Dermis blood vessel endothelial cell (primary cell): ENCODE data around the gene INO80B. TPM values are rescaled to one million over a fixed set of nuclear protein-coding genes. Genes with fewer than 3 reads are reported as not detected.
"Not testable (repeated sequence)": the region's sequence is repeated elsewhere in the genome, so short reads cannot be mapped to it uniquely, and the experiment has no call there.

Experiments used
- DNase-seq: peaks from one replicate; pipeline ENCODE4 v3.0.0; 2010
- total RNA-seq: library from RNA; depleted of rRNA; stranded (reverse); fragments of >200 nt; gene quantifications from 2 replicates; pipeline ENCODE4 v1.2.3, GENCODE V29; 2014

INO80B gene
- total RNA-seq: 6.5 and 24.0 TPM in 2 replicates

DNA sequence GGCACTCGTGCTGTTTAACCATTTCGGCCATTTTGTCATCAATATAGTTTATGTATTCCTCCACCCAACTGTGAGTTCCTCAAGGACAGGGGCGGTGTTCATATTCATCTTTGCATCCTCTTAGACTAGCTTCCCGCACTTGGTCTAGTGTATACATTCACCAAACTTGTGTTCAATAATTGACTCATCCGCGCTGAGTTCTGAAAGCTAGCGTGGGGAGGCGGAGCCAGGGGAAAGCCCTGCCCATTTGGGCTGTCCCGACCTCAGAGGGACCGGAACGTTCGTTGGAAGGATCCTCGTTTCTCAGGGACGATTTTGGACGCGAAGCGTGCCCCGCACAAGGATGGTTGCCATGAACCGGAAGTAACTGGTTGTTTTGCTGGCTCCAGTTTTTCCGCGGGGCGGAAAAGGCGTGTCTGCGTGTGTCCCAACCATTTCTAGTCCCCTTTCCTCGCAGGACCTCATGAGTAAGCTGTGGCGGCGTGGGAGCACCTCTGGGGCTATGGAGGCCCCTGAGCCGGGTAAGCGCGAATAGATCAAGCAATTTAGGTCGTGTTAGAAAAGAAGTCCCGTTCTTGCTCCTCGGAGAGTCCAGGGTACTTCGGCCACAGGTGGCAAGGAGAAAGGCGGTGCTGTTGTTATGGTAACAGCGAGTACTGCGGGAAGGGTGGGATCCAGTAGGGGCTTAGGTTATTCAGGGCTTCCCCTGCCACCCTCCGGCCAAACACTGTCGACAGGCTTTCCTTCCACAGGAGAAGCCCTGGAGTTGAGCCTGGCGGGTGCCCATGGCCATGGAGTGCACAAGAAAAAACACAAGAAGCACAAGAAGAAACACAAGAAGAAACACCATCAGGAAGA is at the start of gene INO80B:
Gene INO80B (plus strand): TSS at position 434 of the 858 bp plus-strand sequence. CDS start 30 bp downstream, at position 464.
- peak; percentile 99 for DNase-seq

DNA sequence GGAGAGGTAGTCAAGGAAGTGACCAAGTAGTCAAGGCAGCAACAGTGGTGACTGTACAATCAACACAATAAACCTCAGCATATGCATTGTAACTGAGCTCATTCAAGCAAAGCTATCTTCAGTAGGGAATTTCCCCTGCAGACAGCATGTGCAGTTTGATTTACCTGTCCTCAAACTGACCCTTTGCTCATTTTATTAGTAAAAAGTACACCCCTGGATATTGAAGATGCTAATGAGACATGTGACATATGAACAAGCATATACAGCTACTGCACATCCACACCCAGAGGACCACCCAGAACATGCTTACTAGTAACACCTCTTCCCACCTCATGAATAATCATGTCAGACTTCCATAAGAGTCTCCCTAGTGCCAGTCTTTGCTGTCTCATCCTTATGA is 48.9 kb upstream of the INO80B start:
- DNase-seq: peak; percentile 44

DNA sequence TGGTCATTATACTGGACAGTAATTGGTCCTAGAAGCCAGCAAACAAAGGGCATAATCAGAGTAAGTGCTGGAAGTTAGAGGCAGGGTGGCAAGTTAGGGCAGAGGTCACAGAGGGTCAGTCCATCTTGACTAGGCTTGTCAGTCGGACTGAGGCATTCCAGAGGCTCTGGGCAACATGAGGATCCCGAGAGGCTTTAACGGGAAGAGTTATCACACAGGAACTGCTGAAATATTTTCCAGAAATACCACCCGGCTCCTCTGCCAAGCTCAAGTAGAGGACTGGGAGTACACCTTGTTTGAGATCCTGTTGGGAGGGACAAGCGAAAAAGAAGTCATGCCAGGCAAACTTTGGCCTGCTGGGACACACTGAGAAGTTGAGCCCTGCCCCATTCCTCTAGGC is 47.2 kb upstream of the INO80B start:
- DNase-seq: no peak

DNA sequence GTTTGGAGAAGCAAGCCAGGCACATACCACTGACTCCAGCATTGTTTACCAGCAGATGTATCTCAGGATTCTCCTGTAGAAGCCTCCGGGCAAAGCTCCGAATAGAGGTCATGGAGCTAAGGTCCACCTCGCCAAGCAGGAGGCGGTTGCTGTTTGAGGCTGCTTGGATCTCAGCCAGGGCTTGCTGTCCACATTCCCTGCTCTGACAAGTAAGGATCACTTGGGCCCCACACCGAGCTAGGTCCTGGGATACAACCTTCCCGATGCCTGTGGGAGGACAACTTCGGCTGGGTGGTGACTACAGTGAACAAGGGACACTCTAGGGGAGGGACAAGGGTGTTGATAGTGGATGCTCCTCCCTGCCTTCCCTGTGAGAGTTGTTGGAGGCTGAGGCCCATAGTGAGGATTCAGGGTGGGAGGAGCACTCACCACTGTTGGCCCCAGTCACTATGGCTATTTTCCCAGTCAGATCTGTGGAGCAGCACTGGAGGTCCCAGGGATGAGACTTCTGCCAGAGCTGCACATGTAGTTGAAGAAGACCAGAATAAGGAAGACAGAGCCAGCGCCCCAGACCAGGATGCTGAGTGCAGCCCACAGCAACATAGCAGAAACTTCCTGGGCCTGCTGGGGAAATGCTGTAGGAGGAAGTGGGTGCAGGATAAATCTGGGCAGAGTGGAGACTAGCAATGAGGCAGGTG is 41.7 kb upstream of the INO80B start:
- no peak for DNase-seq

DNA sequence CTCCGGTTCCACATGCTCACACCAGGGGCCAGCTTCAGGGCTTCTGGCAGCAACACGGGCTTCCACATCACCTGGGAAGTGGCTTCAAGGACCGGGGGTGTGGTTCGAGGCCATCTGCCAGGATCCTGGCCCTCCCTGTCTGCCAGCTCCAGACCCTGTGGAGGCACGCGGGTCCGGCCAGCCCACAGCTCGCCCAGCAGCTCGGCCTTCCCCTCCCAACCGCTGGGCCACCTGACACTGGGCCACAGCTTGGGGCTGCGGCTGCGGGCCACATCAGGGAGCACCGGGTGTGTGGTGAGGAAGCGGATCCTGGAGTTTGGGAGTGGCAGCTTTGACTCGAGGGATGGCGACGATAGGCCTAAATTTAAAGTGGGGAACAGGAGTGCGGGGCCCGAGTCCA is 40.4 kb upstream of the INO80B start:
- no peak for DNase-seq

DNA sequence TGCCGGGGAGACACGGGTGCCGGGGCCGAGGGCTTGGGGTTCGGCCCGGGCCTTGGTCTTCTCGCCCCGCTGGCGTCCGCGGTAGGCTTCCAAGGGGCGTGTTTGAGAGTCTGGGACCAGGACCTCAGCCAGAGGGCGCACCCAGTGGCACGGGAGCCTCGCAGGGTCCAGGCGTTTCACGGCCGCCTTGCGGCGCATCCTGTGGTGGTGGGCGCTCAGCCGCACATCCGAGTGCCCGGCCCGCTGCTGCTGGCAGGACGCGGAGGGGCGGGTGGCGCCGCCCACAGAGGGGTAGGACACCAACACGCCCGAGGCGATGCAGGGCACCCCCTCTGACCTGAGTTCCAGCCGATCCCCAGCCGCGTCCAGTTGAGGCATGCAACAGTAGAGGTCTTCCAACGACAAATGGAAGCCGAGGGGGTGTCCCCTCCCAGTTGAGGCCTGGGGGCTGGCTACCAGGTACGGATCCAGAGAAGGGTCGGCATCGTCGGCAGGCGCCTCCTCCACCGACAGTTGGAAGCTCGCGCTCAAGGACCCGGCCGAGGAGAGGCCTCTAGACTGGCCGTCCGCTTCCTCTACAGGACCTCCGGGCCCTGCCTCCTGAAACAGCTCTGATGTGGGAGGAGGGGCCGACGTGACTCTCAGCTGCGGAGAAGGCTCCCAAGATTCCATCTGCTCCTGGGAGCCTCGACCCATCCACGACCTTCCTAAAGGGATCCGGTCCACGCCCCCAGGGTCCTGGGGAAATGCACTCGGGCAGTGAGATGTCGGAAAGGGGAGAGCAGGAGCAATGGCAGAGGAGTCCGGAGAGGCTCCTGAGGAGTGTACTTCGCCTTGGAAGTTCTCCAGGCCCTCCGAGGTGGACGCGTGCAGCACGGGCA is 39.8 kb upstream of the INO80B start:
- peak; percentile 33 for DNase-seq

DNA sequence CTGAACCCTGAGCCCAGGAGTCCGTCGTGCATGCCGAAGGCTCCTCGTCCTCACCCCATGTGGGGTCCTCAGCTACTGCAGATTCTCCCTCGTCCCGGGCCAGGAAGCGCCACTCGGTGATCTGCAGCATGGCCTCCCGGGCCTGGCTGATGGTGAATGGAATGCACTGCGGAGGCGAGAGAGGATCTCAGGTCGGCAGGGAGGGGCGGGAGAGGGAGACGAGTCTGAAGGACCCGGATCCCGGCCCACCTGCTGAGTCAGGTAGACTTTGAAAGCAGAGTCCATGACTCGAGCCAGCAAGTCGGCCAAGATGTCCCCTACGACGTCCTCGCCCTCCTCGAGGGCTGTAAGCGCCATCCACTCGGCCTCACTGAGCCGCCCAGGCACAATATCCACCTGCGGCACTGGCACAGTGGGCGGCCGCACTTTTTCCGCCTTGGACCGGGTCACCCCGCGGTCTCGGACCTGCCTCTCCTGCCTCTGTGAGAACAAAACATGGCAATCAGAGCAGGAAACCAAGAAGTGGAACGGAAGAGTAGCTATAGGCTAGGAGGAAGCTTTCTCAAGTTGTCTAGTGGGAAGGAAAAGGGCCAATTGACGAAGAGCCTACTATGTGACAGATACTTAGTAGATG is 39.0 kb upstream of the INO80B start:
- DNase-seq: no peak

DNA sequence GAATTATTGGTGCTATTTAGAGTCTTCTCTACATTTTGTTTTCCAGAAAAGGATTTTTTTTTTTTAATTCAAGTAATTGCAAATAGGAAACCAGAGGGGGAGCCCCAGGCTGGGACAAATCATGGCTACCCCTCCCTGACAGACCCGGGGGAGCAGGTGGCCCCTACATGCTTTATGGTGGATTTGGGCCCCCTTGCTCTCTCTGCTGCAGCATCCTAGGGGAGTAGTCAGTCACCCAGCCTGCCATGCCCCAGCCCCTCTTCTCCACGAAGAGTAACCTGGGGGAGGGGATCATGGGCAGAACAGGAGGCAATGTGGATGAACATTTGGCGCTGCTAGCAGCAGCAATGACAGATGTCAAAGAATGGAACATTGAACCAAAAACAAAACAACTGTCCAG is 38.1 kb upstream of the INO80B start:
- no peak for DNase-seq

DNA sequence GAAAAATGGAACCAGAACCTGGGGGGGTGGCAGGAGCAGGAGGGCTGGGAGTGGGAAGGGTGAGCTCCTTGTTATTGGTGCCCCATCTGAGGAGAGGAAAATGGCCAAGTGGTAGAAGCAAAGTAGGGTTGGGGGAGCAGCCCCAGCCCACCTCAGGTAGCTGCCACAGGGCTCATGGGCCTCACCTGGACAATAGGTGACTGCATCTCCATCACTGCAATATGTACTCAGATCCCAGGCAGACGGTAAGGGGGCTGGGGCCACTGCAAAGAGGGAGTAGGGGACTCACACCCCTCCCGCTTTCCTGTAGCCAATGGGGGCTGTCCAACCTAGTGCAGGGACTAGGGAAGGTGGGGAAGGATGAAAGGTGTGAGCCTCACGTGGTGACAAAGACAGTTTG is 37.7 kb upstream of the INO80B start:
- DNase-seq: no peak

DNA sequence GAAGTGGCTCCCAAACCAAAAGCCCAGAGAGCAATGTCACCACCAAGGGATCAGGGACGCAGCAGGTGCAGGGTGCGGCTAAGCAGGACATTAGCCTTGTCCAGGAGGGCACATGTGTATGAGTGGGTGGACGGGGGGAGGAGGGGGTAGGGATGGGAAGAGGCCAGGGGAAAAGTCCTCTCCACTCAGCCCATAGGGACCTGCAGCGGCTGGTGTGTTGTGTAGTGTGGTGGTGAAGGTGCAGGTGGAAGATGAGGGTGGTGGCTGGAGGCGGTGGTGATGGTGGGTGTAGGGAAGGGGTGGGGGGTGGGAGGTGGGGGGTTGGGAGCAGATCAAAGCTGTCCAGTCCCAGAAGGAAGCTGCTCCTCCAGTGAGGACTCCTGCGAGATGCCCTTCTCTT is 37.1 kb upstream of the INO80B start:
- no peak for DNase-seq

DNA sequence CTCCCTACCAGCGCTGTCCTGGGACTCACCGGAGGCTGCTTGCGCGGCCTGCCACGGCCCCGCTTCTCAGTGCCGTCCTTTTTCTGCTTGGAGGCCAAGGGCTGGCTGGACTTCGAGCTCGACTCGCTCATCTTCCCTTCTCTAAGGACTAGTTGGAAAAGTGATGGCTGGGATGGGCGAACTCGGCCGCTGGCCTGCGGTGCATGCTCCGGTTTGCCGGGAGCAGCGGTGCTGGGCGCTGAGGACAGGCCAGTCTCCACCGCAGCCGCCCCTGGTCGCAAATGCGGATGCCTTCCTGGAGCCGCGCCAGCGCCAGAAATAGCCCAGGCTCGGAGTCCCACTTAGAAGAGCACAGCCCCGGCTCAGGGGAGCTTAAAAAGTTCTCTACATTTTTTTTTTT is 36.6 kb upstream of the INO80B start:
- DNase-seq: no peak

DNA sequence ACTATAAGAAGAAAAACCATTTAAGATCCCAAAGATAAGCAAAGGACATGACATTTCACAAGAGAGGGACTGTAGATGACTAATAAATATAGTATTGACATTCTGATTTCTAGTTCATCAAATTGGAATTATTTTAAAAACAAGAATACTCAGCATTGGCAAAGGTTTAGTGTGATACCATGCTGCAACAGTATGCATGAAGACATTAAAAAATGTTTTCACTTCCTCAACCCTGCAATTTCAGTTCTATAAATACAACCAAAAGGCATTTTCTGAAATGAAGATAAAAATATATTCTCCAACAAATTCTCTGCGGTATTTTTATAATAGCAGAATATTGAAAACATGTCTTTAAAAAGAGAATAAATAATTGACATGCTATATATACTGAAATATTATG is 35.5 kb upstream of the INO80B start:
- no peak for DNase-seq

DNA sequence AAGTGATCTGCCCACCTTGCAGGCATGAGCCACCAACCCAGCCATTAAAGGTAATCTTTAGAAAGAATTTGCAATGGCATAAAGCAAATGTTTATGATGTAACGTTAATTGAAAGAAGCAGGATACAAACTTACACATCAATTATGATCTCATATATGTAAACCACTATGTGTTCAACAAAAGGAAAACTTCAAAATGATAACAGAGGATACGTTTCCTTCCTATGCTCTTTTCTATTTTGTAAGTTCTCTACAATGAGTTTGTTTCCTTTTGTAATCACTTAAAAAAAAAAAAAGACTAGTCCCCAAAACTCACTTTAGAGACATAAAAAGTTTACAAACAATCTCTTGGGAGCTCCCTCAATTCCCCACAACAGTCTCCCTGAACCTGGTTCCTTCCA is 34.9 kb upstream of the INO80B start:
- no peak for DNase-seq

DNA sequence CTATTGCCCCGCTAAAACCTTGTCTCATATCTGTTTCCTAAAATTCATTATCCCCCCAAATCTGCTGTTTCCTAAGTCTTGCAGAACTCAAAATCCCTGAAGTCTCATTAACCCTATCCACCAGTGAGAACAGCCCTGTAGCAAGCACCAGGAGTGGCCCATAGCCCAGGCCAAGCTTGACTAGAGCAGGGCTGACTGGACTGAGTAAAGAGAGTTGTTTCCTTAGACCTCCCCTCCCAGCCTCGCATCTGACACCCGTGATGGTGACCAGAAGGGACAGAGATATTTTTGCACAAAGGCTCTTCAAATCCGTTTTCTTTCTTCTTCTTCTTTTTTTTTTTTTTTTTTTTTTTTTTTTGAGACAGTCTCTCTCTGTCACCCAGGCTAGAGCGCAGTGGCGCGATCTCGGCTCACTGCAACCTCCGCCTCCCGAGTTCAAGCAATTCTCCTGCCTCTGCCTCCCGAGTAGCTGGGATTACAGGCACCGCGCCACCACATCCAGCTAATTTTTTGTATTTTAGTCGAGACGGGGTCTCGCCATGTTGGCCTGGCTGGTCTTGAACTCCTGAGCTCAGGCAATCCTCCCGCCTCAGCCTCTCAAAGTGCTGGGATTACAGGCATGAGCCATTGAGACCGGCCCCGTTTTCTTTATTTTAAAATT is 34.3 kb upstream of the INO80B start:
- DNase-seq: not testable (repeated sequence)

DNA sequence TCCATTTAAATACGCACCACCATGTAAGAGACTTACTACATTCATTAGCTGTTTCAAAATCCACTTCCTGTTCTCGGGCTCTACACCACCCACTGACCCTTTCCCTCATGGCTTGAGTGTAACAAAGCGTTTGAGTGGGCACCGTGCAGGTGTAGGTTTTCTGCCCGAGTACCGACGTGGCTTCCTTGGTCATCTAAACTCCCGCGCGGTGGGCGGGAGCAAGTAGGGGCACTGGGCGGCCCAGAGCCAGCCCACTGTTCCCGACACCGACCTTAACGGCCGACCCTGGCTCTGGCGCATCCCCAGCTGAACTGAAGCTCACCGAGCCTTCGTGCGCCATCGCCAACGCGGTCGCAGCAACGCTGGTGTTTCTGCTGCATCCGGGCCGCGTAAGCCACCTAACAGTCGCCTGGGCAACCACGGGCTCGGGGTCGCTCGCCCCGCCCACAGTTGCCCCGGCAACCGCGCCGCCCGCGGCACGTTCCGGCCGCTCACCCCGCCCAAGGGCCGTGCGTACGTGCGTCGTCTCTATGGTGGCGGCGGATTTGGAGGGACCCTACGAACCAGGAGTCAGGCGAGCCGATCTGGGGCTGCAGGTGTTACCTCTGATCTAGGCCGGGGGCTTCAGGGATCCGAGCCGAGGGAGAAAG is 33.5 kb upstream of the INO80B start, which contains the start of the genes C2orf81 and WDR54:
Gene C2orf81 (minus strand): TSS at position 399 of the 650 bp plus-strand sequence. CDS start 59 bp downstream, at position 340.
Gene WDR54 (plus strand): TSS at position 510 of the 650 bp plus-strand sequence. CDS start 424 bp downstream, outside the sequence.
- DNase-seq: peak; percentile 88

DNA sequence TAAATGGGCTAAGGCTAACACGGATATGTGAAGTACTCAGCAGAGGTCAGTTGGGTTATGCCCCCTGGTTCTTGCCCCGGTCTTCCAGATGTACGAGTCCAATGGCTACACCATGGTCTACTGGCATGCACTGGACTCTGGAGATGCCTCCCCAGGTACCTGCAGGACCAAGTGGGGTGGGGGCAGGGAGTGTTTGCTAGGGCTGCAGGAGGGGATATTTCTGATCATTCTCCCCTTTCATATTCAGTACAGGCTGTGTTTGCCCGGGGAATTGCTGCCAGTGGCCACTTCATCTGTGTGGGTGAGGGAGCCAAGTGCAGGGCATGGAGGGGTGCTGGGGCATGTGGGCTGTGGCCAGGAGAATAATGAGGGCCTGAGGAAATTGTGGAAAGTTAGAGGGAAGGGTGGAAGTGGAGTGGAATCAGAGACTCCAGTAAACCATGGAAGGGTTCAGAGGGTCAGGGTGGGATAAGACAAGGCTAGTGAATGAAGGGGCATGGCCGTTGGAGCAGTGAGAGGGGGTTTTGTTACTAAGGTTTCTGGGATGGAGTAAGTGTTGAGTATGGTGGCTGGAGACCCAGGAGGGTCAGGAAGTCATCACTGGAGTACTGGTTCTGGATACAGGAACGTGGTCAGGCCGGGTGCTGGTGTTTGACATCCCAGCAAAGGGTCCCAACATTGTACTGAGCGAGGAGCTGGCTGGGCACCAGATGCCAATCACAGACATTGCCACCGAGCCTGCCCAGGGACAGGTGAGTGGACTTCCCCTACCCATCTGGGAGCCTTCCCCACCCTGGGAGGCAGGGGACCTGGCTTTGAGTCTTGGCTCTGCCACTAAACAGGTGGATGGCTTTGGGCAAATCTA is 31.4 kb upstream of the INO80B start:
- DNase-seq: no peak

DNA sequence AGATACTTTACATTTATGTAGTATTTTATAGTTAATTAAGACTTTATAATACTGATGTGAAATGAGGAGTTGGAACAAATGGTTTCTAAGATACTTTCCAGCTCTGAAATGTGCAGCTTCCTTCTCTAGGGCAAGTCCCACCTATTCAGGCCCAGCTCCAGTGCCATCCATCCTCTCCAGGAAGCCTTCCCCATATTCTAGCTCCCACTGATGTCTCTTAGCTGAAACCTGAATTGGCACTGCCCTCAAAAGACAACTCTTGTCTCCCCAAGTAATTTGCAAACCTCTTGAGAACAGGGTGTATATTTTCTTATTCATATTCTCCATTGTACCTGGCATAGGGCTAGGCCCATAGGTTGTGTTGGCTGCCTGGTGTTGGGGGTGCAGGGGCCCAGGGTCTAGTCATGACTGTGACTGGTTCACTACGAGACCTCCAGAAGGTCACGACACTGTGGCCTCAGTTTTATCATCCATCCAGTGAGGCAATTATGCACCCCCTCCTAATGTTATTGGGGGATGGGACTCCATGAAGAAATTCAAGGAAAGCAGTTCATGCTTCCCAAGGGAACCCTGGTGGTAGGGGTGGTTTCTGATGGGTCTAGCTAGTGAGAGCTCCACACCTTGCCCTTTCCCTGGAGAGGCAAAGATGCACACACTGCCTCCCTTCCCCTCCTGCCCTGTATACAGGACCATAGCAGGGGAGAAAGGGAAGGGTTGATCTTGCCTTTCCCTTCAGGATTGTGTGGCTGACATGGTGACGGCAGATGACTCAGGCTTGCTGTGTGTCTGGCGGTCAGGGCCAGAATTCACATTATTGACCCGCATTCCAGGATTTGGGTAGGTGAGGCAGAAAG is 30.5 kb upstream of the INO80B start:
- no peak for DNase-seq

DNA sequence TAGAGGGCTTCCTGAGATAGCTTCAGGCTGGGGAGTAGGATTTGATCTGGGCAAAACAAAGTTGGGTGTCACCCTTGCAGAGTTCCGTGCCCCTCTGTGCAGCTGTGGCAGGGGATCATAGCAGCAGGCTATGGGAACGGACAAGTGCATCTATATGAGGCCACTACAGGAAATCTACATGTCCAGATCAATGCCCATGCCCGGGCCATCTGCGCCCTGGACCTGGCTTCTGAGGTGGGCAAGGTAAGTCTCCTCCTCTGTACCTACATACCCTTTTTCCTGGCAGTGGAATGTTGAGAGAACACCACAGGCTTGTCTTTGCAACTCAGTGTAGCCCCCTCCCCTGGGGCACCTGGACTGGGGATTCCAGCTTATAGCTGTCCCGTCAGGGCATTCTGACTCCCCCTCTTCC is 29.9 kb upstream of the INO80B start:
- no peak for DNase-seq

DNA sequence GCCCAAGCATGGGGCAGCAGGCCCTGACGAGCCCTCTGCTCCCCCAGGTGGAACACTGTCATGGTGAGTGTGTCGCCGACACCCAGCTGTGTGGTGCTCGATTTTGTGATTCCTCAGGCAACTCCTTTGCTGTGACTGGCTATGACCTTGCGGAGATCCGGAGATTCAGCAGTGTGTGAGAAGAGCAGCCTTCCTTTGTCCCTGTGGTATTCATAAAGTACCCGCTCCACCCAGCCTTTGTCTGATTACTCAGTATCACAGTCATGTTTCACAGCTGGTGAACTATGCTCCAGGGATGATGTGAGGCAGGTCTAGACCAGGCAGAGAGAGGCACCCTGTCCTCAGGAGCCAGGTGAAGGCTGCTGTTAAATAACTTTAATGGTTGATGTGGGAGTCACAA is 29.4 kb upstream of the INO80B start:
- DNase-seq: no peak
